ENCODE results near the gene CCDC90B. TPM values are rescaled to one million over a fixed set of nuclear protein-coding genes. Genes with fewer than 3 reads are reported as not detected.
"Not testable (repeated sequence)": the region's sequence is repeated elsewhere in the genome, so short reads cannot be mapped to it uniquely, and the experiment has no call there.

The CCDC90B gene
- polyA plus RNA-seq, 1 donor (not counting 4 experiments of a cell fraction or from before 2014, with no cell fraction given) = 46.9 TPM

- no peaks in the 10 kb centered on the region for H3K9me3 ChIP-seq (ENCODE audit: control insufficient read depth, low read depth, low read length)
- TF ChIP-seq CTCF (optimal IDR thresholded peaks at IDR 0.05 in 1 of 3, IDR thresholded peaks at IDR 0.05 in 1 of 3, conservative IDR thresholded peaks at IDR 0.05 in 1 of 3; ENCODE audit: extremely low read depth in 1 of 3, insufficient read depth in 2 of 3, low read length in 3 of 3) (no peak), EZH2 (IDR thresholded peaks at IDR 0.05; ENCODE audit: low read length) (no peak)
- no peaks in the 10 kb centered on the region for H3K79me2 ChIP-seq (ENCODE audit: control insufficient read depth, insufficient read depth, low read length)
- peaks cover 21% of the 10 kb centered on the region for H3K4me1 ChIP-seq (ENCODE audit: control insufficient read depth, extremely low read depth, insufficient read depth, low read length)
- DNase-seq (ENCODE audit: low read depth, low spot score) (no peak), FAIRE-seq (peak; percentile 23)
- H3K27ac ChIP-seq (ENCODE audit: control insufficient read depth, insufficient read depth, low read length) = no peak overlapping the region
- peak overlapping the region; percentile 7 for H3K4me2 ChIP-seq (ENCODE audit: control insufficient read depth, extremely low read depth, insufficient read depth, low read depth, low read length)
- H3K9ac ChIP-seq (ENCODE audit: control insufficient read depth, extremely low read depth, insufficient read depth, low read length) = no peak overlapping the region
- no peaks in the 10 kb centered on the region for H3K27me3 ChIP-seq (ENCODE audit: control insufficient read depth, extremely low read depth, insufficient read depth, low read length)
- no peak overlapping the region for H3K4me3 ChIP-seq (ENCODE audit: control insufficient read depth in 2 of 3, extremely low read depth in 1 of 3, insufficient read depth in 2 of 3, low read depth in 1 of 3, low read length in 3 of 3)
- dilution Hi-C loops (cut with MboI; ENCODE audit: extremely low pct_ligation_motif_present, low sequenced_read_pairs) = no loop called here
- H3K36me3 ChIP-seq (ENCODE audit: control insufficient read depth in 2 of 2, extremely low read depth in 1 of 2, insufficient read depth in 2 of 2, low read length in 2 of 2) = no peaks in the 10 kb centered on the region
- H4K20me1 ChIP-seq (ENCODE audit: control insufficient read depth, extremely low read depth, insufficient read depth, low read length) = no peaks in the 10 kb centered on the region
- H3K9me1 ChIP-seq (ENCODE audit: control insufficient read depth, extremely low read depth, insufficient read depth, low read length) = no peaks in the 10 kb centered on the region
- no peak overlapping the region for H2AFZ ChIP-seq (ENCODE audit: control insufficient read depth, low read length)
Observed at GRCh38 chr11:83317757-83318690, 31.9 kb upstream of the CCDC90B start.

- H3K4me2 ChIP-seq (ENCODE audit: control insufficient read depth, extremely low read depth, insufficient read depth, low read depth, low read length); H2AFZ ChIP-seq (ENCODE audit: control insufficient read depth, low read length); dilution Hi-C loops (cut with MboI; ENCODE audit: extremely low pct_ligation_motif_present, low sequenced_read_pairs); H3K9me3 ChIP-seq (ENCODE audit: control insufficient read depth, low read depth, low read length); H3K4me3 ChIP-seq (ENCODE audit: control insufficient read depth in 2 of 3, extremely low read depth in 1 of 3, insufficient read depth in 2 of 3, low read depth in 1 of 3, low read length in 3 of 3); DNase-seq (ENCODE audit: low read depth, low spot score); H3K79me2 ChIP-seq (ENCODE audit: control insufficient read depth, insufficient read depth, low read length); H3K9ac ChIP-seq (ENCODE audit: control insufficient read depth, extremely low read depth, insufficient read depth, low read length); H4K20me1 ChIP-seq (ENCODE audit: control insufficient read depth, extremely low read depth, insufficient read depth, low read length); H3K27ac ChIP-seq (ENCODE audit: control insufficient read depth, insufficient read depth, low read length); H3K27me3 ChIP-seq (ENCODE audit: control insufficient read depth, extremely low read depth, insufficient read depth, low read length); FAIRE-seq; H3K36me3 ChIP-seq (ENCODE audit: control insufficient read depth in 2 of 2, extremely low read depth in 1 of 2, insufficient read depth in 2 of 2, low read length in 2 of 2); H3K9me1 ChIP-seq (ENCODE audit: control insufficient read depth, extremely low read depth, insufficient read depth, low read length): not testable (repeated sequence)
- peaks cover 21% of the 10 kb centered on the region for H3K4me1 ChIP-seq (ENCODE audit: control insufficient read depth, extremely low read depth, insufficient read depth, low read length)
Observed at GRCh38 chr11:83316897-83317268, 30.7 kb upstream of the CCDC90B start.

GRCh38 chr11:83316143-83316896 is 30.2 kb upstream of the CCDC90B start:
- H3K4me2 ChIP-seq (ENCODE audit: control insufficient read depth, extremely low read depth, insufficient read depth, low read depth, low read length); H3K27ac ChIP-seq (ENCODE audit: control insufficient read depth, insufficient read depth, low read length); H2AFZ ChIP-seq (ENCODE audit: control insufficient read depth, low read length); FAIRE-seq; H3K9me1 ChIP-seq (ENCODE audit: control insufficient read depth, extremely low read depth, insufficient read depth, low read length); H3K36me3 ChIP-seq (ENCODE audit: control insufficient read depth in 2 of 2, extremely low read depth in 1 of 2, insufficient read depth in 2 of 2, low read length in 2 of 2); H3K4me3 ChIP-seq (ENCODE audit: control insufficient read depth in 2 of 3, extremely low read depth in 1 of 3, insufficient read depth in 2 of 3, low read depth in 1 of 3, low read length in 3 of 3); H3K9ac ChIP-seq (ENCODE audit: control insufficient read depth, extremely low read depth, insufficient read depth, low read length); H3K27me3 ChIP-seq (ENCODE audit: control insufficient read depth, extremely low read depth, insufficient read depth, low read length); DNase-seq (ENCODE audit: low read depth, low spot score); dilution Hi-C loops (cut with MboI; ENCODE audit: extremely low pct_ligation_motif_present, low sequenced_read_pairs); H3K79me2 ChIP-seq (ENCODE audit: control insufficient read depth, insufficient read depth, low read length); H4K20me1 ChIP-seq (ENCODE audit: control insufficient read depth, extremely low read depth, insufficient read depth, low read length); H3K9me3 ChIP-seq (ENCODE audit: control insufficient read depth, low read depth, low read length): not testable (repeated sequence)
- peaks cover 21% of the 10 kb centered on the region for H3K4me1 ChIP-seq (ENCODE audit: control insufficient read depth, extremely low read depth, insufficient read depth, low read length)

All from keratinocyte (primary cell).